NT2/D1 (cell line): ENCODE measurements around the gene SUPT5H.

Source experiments
- DNase-seq: peaks from one replicate; pipeline ENCODE4 v3.0.0-alpha.2; 2011; ENCODE audit warnings: low read depth, low spot score
- H3K27me3 ChIP-seq: 2 replicates; pipeline ENCODE4 v1.6.0; 2011; ENCODE audit warnings: mild to moderate bottlenecking; ENCODE audit not compliant: insufficient read length, insufficient read depth
- H3K36me3 ChIP-seq: 2 replicates; pipeline ENCODE4 v1.6.1; 2011; ENCODE audit warnings: mild to moderate bottlenecking, low read length, mixed read lengths; ENCODE audit not compliant: insufficient read depth, insufficient read length
- H3K4me1 ChIP-seq: 2 replicates; pipeline ENCODE4 v1.5.1; 2011; ENCODE audit not compliant: insufficient read depth, insufficient read length
- H3K4me3 ChIP-seq: 2 replicates; pipeline ENCODE4 v1.5.1; 2011; ENCODE audit warnings: low read depth; ENCODE audit not compliant: insufficient read length
- H3K9ac ChIP-seq: 2 replicates; pipeline ENCODE4 v1.6.0; 2011; ENCODE audit warnings: low read depth; ENCODE audit not compliant: insufficient read length
- H3K9me3 ChIP-seq: 2 replicates; pipeline ENCODE4 v1.5.1; 2011; ENCODE audit warnings: mild to moderate bottlenecking, low read length; ENCODE audit not compliant: insufficient read depth
- SUZ12 ChIP-seq: IDR thresholded peaks from 2 replicates; pipeline ENCODE4 v1.6.1; 2011; ENCODE audit not compliant: insufficient read length, insufficient read depth; ENCODE audit errors: extremely low read depth
- YY1 ChIP-seq: IDR thresholded peaks from 2 replicates; pipeline ENCODE4 v1.6.1; 2011; ENCODE audit not compliant: insufficient read length, insufficient read depth
- ZNF274 ChIP-seq: IDR thresholded peaks from 2 replicates; pipeline ENCODE4 v1.6.1; 2011; ENCODE audit warnings: mild to moderate bottlenecking, low read depth, low read length

Gene SUPT5H

DNA sequence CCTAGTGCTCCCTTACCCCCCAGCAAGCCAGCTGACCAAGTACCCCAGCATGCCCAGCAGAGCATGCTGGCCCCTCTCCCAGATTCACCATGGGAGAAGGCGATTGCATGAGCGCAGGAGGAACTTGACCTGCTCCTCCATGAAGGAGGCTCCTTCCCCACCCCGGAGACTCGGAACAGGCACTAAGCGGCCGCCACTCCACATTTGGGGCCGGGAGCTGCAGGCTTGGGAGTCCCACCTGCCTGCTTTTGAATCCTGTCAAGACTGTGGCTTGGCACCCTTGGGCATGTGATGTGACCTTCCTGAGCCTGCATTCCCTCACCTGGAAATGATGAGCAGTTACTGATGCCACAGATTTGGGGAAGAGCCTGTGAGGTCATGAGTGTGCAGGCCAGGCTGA, 22.6 kb downstream of the SUPT5H start:
- no peaks in the 10 kb centered on the region for H3K9me3 ChIP-seq
- no peaks in the 10 kb centered on the region for H3K4me1 ChIP-seq
- DNase-seq, result no peak
- H3K27me3 ChIP-seq, result no peaks in the 10 kb centered on the region
- H3K9ac ChIP-seq, result no peak overlapping the region
- H3K4me3 ChIP-seq, result no peak overlapping the region
- no peak for TF ChIP-seq SUZ12
- no peak for TF ChIP-seq YY1
- TF ChIP-seq ZNF274, result no peak
- H3K36me3 ChIP-seq, result peaks cover 86% of the 10 kb centered on the region

DNA sequence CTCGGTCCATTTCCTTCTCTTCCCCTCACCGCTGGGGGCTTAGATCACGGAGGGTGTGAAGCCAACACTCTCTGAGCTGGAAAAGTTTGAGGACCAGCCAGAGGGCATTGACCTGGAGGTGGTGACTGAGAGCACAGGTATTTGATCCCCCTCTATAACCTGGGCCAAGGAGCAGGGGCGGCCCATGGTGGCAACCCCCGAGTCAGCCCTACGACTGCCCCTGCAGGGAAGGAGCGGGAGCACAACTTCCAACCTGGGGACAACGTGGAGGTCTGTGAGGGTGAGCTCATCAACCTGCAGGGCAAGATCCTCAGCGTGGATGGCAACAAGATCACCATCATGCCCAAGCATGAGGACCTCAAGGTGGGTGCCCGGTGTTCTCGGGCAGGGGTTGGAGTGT, 23.7 kb downstream of the SUPT5H start:
- TF ChIP-seq SUZ12 (no peak), YY1 (no peak), ZNF274 (no peak)
- Histone ChIP-seq H3K27me3 (no peaks in the 10 kb centered on the region), H3K4me1 (no peaks in the 10 kb centered on the region), H3K9ac (no peak overlapping the region), H3K9me3 (no peaks in the 10 kb centered on the region), H3K36me3 (peaks cover 94% of the 10 kb centered on the region), H3K4me3 (no peak overlapping the region)
- DNase-seq, result no peak

DNA sequence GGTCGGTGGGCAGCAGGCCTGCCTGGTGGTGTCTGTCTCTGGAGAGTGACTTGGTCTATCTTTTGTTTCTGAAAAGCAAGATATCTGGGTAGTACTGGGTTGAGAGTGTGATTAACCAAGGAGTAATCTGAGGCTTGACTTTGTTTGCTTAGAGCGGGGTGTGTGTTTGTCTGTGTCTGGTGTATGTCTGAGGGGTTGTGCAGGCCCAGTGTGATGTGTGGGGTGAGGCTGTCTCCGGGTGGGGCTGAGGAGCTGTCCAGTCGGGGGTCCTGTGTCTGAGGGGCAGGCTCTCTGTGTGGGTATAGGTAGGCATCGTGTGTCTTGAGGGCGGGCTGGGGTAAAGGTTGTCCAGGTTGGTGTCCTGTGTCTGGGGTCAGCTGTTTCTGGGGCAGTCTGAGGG, 24.2 kb downstream of the SUPT5H start:
- H3K4me3 ChIP-seq, result no peak overlapping the region

DNA sequence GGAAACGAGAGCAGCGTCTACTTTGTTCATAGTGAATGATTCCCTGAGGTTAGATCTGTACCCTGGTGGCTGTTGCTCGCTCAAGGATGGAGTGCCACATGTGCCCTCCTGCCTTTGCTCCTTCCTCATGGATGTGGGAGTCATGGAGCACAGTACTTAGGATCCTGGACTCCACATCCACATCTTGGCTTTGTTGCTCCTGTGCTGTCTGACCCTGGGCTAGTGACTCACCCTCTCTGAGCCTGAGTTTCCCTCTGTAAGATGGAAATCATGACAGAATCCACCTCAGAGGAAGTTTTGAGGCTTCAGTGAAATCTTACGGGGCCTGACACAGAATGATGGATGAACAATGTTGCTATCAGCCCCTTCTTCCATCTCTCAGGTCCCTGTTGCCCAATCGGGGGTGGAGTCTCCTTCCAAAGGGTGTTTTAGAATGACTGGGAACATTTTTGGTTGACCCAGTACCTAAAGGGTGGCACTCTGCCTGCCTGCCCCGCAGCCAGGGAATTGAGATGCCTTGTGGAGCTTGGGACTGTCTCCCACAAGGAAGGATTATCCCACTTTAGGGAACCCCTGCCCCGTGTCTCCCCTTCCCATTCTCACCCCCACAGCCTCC, 25.4 kb downstream of the SUPT5H start:
- no peak for DNase-seq
- H3K27me3 ChIP-seq, result no peaks in the 10 kb centered on the region
- H3K9me3 ChIP-seq, result no peaks in the 10 kb centered on the region
- H3K4me3 ChIP-seq, result no peak overlapping the region
- peaks cover 5% of the 10 kb centered on the region for H3K4me1 ChIP-seq
- H3K9ac ChIP-seq, result no peak overlapping the region
- TF ChIP-seq SUZ12 (no peak), YY1 (no peak), ZNF274 (no peak)
- peaks cover 95% of the 10 kb centered on the region for H3K36me3 ChIP-seq

More for the DNA sequence above, 24.2 kb downstream of the SUPT5H start:
- Histone ChIP-seq H3K36me3 (peaks cover 96% of the 10 kb centered on the region), H3K27me3 (no peaks in the 10 kb centered on the region), H3K9me3 (no peaks in the 10 kb centered on the region), H3K9ac (no peak overlapping the region), H3K4me1 (peaks cover 2% of the 10 kb centered on the region)
- DNase-seq, result no peak
- TF ChIP-seq ZNF274, result no peak
- TF ChIP-seq YY1, result no peak
- no peak for TF ChIP-seq SUZ12

DNA sequence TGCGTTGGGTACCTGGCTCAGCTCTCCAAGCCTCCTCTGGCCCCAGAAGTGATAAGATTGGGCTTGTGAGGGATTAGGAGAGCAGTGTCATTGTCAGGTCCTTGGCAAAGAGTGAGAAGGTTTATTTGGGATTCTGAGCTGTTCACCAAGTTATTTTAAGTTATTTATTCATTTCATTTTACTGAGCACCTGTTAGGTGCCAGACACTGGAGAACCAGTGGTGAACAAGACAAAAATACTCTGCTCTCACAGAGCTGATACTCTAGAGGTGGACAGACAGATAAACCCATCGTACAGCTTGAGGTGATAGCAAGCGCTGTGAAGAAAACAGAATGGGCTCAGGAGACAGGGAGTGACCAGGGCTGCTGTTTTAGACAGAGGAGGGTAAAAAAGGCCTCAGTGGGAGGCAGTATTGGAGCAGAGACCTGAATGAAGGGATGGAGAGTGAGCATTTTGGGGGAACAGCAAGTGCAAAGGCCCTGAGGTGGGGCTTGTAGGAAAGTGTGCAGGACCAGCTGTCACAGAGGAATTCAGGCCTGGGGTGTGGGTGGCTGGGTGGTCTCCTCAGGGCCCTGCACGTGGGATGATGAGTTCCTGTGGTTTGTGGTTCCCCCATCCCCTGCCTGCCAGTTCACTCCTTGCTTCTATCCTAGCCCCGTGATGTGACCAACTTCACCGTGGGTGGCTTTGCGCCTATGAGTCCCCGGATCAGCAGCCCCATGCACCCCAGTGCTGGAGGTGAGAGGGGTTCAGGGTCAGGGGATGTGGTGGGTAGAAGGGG, 26.6 kb downstream of the SUPT5H start:
- Histone ChIP-seq H3K4me3 (no peak overlapping the region), H3K4me1 (peaks cover 5% of the 10 kb centered on the region), H3K36me3 (peaks cover 94% of the 10 kb centered on the region), H3K9ac (no peak overlapping the region), H3K9me3 (no peaks in the 10 kb centered on the region), H3K27me3 (no peaks in the 10 kb centered on the region)
- DNase-seq, result no peak
- TF ChIP-seq SUZ12 (no peak), YY1 (no peak), ZNF274 (no peak)

DNA sequence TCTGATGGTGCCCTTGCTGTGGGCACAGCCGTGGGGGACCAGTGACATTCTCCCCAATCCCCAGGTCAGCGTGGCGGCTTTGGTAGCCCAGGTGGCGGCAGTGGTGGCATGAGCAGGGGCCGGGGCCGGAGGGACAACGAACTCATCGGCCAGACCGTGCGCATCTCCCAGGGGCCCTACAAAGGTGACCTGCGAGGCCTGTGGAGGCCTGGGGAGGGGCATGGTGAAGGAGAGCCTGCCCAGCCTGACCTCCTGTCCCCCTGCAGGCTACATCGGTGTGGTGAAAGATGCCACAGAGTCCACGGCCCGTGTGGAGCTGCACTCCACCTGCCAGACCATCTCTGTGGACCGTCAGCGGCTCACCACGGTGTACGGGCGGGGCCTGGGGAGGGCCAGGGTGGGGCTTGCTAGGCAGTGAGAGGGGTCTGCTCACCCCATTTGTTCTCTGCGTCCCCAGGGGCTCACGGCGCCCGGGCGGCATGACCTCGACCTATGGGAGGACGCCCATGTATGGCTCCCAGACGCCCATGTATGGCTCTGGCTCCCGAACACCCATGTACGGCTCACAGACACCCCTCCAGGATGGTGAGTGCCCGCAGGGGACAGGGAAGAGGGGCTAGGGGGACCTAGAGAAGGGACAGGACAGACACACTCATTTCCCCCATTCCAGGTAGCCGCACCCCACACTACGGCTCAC, 27.5 kb downstream of the SUPT5H start:
- Histone ChIP-seq H3K27me3 (no peaks in the 10 kb centered on the region), H3K36me3 (peaks cover 88% of the 10 kb centered on the region), H3K4me1 (peaks cover 5% of the 10 kb centered on the region), H3K4me3 (no peak overlapping the region), H3K9ac (no peak overlapping the region), H3K9me3 (no peaks in the 10 kb centered on the region)
- TF ChIP-seq SUZ12 (no peak), ZNF274 (no peak), YY1 (no peak)
- no peak for DNase-seq

DNA sequence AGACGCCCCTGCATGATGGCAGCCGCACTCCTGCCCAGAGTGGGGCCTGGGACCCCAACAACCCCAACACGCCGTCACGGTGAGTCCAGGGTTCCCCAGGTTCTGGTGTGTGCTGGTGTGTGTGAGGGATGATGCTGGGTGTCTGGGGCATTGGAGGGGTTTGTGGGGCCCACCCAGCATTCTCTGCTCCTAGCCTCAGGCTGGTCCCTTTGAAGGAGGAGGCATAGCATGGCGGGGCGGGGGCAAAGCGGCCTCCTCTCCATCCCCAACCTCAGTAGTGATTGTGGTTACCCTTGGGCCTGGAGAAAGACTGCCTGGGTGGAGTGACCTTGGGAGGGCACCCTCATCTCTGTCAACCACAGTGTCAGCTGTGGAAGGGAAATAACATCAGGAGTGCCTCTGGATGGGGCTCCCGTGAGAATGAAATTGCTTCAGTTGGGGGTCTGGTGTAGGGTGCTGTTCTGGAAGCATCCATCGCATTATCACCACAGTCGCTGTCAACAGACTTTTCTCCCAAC, 28.1 kb downstream of the SUPT5H start:
- no peak for DNase-seq
- Histone ChIP-seq H3K36me3 (peaks cover 82% of the 10 kb centered on the region), H3K9ac (no peak overlapping the region), H3K9me3 (no peaks in the 10 kb centered on the region), H3K4me3 (no peak overlapping the region), H3K4me1 (peaks cover 5% of the 10 kb centered on the region), H3K27me3 (no peaks in the 10 kb centered on the region)
- no peak for TF ChIP-seq ZNF274
- no peak for TF ChIP-seq SUZ12
- no peak for TF ChIP-seq YY1
